ENCODE data around the gene SULT1A1. TPM values are rescaled to one million over a fixed set of nuclear protein-coding genes. Genes with fewer than 3 reads are reported as not detected.

SULT1A1 gene
- total RNA-seq, 4 donors from 2014 or later, result 44.1 to 80.8 (median 56.7) TPM

DNA sequence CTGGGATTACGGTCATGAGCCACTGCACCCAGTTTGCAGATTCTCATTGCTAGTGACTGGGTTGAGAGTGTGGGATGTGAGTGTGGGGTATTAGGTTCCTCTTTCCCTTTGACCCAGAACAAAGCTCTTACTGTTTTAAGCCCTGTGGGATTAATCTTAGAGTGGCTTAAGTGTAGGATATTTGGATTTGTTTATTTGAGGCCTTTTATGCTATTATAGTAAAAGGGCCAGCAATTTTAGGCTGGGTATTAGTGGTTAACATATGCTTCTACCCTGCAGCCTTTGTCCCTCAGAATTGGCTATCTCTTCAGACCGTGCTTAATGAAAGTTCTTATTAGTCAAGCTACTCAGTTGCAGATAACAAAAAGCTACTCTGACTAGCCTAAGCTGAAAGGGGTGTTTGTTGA is 52.9 kb downstream of the SULT1A1 start:
- no peak for DNase-seq (ENCODE audit: low spot score)
- TF ChIP-seq, protein P1, sequence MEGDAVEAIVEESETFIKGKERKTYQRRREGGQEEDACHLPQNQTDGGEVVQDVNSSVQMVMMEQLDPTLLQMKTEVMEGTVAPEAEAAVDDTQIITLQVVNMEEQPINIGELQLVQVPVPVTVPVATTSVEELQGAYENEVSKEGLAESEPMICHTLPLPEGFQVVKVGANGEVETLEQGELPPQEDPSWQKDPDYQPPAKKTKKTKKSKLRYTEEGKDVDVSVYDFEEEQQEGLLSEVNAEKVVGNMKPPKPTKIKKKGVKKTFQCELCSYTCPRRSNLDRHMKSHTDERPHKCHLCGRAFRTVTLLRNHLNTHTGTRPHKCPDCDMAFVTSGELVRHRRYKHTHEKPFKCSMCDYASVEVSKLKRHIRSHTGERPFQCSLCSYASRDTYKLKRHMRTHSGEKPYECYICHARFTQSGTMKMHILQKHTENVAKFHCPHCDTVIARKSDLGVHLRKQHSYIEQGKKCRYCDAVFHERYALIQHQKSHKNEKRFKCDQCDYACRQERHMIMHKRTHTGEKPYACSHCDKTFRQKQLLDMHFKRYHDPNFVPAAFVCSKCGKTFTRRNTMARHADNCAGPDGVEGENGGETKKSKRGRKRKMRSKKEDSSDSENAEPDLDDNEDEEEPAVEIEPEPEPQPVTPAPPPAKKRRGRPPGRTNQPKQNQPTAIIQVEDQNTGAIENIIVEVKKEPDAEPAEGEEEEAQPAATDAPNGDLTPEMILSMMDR (IDR thresholded peaks at IDR 0.05), result no peak
- ATAC-seq (ENCODE audit: low FRiP score), result no peak

DNA sequence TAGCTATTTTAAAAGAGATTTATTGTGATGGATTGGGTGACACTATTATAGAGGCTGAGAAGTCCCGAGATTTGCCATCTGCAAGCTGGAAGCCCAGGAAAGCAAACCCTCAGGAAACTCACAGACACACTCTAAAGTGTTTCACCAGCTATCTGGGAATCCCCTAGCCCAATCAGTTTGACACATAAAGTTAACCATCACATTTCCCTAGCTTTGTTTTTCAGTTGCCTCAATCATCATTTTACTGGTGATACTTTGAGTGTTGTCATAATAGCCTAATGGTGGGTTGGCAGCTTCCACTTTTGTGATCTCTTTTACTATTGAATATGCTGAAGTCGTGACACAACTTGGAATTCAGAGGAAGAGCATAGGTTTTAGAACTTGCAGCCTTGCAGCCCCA is 54.3 kb downstream of the SULT1A1 start:
- ATAC-seq (ENCODE audit: low FRiP score), result no peak
- TF ChIP-seq, protein P1 (IDR thresholded peaks at IDR 0.05), result no peak
- DNase-seq (ENCODE audit: low spot score), result no peak

Other genes with a start within 250 kb of the SULT1A1 start
- gene NPIPB6, start 246.5 kb downstream of the SULT1A1 start, total RNA-seq, result 1 to 10 TPM in 3 of 4 donors, not detected in 1; 2.7 to 3.1 (median 3.1) TPM
- gene EIF3CL, start 206.2 kb downstream of the SULT1A1 start, total RNA-seq, result 100 to 1,000 TPM; 135 to 173 (median 155) TPM
- not detected for gene NPIPB7, start 137.7 kb downstream of the SULT1A1 start, total RNA-seq
- 10 to 100 TPM; 20.1 to 28.9 (median 24.9) TPM for gene CLN3, start 118.0 kb downstream of the SULT1A1 start, total RNA-seq
- gene APOBR, start 115.4 kb downstream of the SULT1A1 start, total RNA-seq, result 10 to 100 TPM in 2 of 4 donors, 1 to 10 TPM in 2; 1.5 to 15.6 (median 7.6) TPM
- under 1 TPM in 1 of 4 donors, not detected in 3; 0.48 TPM for gene IL27, start 103.2 kb downstream of the SULT1A1 start, total RNA-seq
- gene NUPR1, start 71.1 kb downstream of the SULT1A1 start, total RNA-seq, result 10 to 100 TPM; 20.2 to 56.4 (median 40.1) TPM
- 10 to 100 TPM; 18.0 to 22.6 (median 19.1) TPM for gene SGF29, start 56.1 kb downstream of the SULT1A1 start, total RNA-seq
- gene SULT1A2, start 13.0 kb downstream of the SULT1A1 start, total RNA-seq, result 1 to 10 TPM in 3 of 4 donors, under 1 TPM in 1; 0.79 to 5.0 (median 2.4) TPM
- not detected for gene NPIPB8, start 28.0 kb upstream of the SULT1A1 start, total RNA-seq
- gene EIF3C, start 101.4 kb upstream of the SULT1A1 start, total RNA-seq, result 100 to 1,000 TPM; 125 to 198 (median 183) TPM
- 10 to 100 TPM in 2 of 4 donors, 1 to 10 TPM in 2; 3.2 to 18.4 (median 7.3) TPM for gene NPIPB9, start 141.7 kb upstream of the SULT1A1 start, total RNA-seq
- gene ATXN2L, start 213.0 kb upstream of the SULT1A1 start, total RNA-seq, result 10 to 100 TPM; 34.4 to 83.3 (median 59.5) TPM
- gene TUFM, start 236.3 kb upstream of the SULT1A1 start, total RNA-seq, result 100 to 1,000 TPM in 2 of 4 donors, 10 to 100 TPM in 2; 93.2 to 133 (median 103) TPM